Lung microvascular endothelial cell (primary cell): ENCODE data around the gene C6orf62. TPM values are rescaled to one million over a fixed set of nuclear protein-coding genes. Genes with fewer than 3 reads are reported as not detected.
"Not testable (repeated sequence)": the region's sequence is repeated elsewhere in the genome, so short reads cannot be mapped to it uniquely, and the experiment has no call there.

Experiments used
- DNase-seq, 2 donors: peaks; one replicate each; pipeline versions ENCODE4 v3.0.0 to v3.0.0-alpha.2; 2010; ENCODE audit warnings: low read depth in 2 of 2
- total RNA-seq: library from RNA; depleted of rRNA; stranded (reverse); fragments of >200 nt; gene quantifications from 2 replicates; pipeline ENCODE4 v1.2.1, GENCODE V29; 2014

The C6orf62 gene
- total RNA-seq, 1 donor from 2014 or later = 68.1 TPM

- peak; percentile 9 to 95 for DNase-seq
These were observed 24.4 kb upstream of the C6orf62 start for GRCh38 chr6:24743265-24743943.

- DNase-seq = no peak
These were observed 23.3 kb upstream of the C6orf62 start for GRCh38 chr6:24742216-24742738.

GRCh38 chr6:24740861-24741260 is 21.9 kb upstream of the C6orf62 start:
- peak in 1 of 2 donors; percentile 2 for DNase-seq

- DNase-seq = no peak
These were observed 19.8 kb upstream of the C6orf62 start for GRCh38 chr6:24738741-24739140.

- not testable (repeated sequence) for DNase-seq
These were observed 15.8 kb upstream of the C6orf62 start for GRCh38 chr6:24734710-24735109.

GRCh38 chr6:24734166-24734565 is 15.2 kb upstream of the C6orf62 start:
- DNase-seq = no peak

- DNase-seq = not testable (repeated sequence)
These were observed 12.6 kb upstream of the C6orf62 start for GRCh38 chr6:24731456-24732134.

- not testable (repeated sequence) for DNase-seq
These were observed 11.7 kb upstream of the C6orf62 start for GRCh38 chr6:24730653-24731052.

- no peak for DNase-seq
These were observed 4.3 kb upstream of the C6orf62 start for GRCh38 chr6:24723270-24723669.

- DNase-seq = no peak
These were observed 2.7 kb upstream of the C6orf62 start for GRCh38 chr6:24721461-24722215.

GRCh38 chr6:24720604-24721460 is 1.9 kb upstream of the C6orf62 start:
- DNase-seq = peak; percentile 100

GRCh38 chr6:24720131-24720603 is 1.2 kb upstream of the C6orf62 start:
- peak; percentile 74 to 75 for DNase-seq

- DNase-seq = peak in 1 of 2 donors; percentile 17
These were observed 367 bp downstream of the C6orf62 start for GRCh38 chr6:24718449-24719124.

GRCh38 chr6:24716602-24717148 is 2.3 kb downstream of the C6orf62 start:
- DNase-seq = not testable (repeated sequence)

- DNase-seq = no peak
These were observed 8.2 kb downstream of the C6orf62 start for GRCh38 chr6:24710519-24711303.

GRCh38 chr6:24709014-24709711 is 9.8 kb downstream of the C6orf62 start:
- DNase-seq = no peak

GRCh38 chr6:24708612-24709011 is 10.3 kb downstream of the C6orf62 start:
- no peak for DNase-seq

GRCh38 chr6:24704468-24704867 is 14.5 kb downstream of the C6orf62 start:
- no peak for DNase-seq
